HepG2 (cell line): ENCODE measurements around the gene GPC6. TPM values are rescaled to one million over a fixed set of nuclear protein-coding genes. Genes with fewer than 3 reads are reported as not detected.

Experiments
- ATAC-seq: fragments of 200-7000 bp; cut with Tn5 transposase; 3 replicates; pipeline ENCODE4 v1.9.1; 2020; ENCODE audit warnings: mild to moderate bottlenecking, moderate library complexity
- BruUV-seq: library from RNA; stranded (reverse); fragments of 400-500 nt; replicated peaks from 2 replicates; lab custom pipeline; 2021; lab: Mats Ljungman, UMichigan
- CTCF ChIA-PET: fragments of 300-600 bp; formaldehyde crosslinking; extraction: SDS; loops from one replicate; lab custom pipeline; 2021; ENCODE audit warnings: low total read pairs, inconsistent platforms, low intra/inter-chr PET ratio; lab: Yijun Ruan, JAX
- POLR2A ChIA-PET: fragments of 350-600 bp; sonication (Branson Sonifier 250); formaldehyde crosslinking; loops from one replicate; lab custom pipeline; 2020; ENCODE audit warnings: antibody characterized with exemption, inconsistent platforms; lab: Yijun Ruan, JAX
- DNase-seq: peaks from one replicate; pipeline ENCODE4 v3.0.0-alpha.2; 2015; ENCODE audit warnings: low spot score
- FAIRE-seq: peaks from 3 replicates; lab custom pipeline; 2011; peaks lifted over from hg19 to GRCh38; lab: Jason Lieb, UNC
- H2AFZ ChIP-seq: one replicate; pipeline ENCODE4 v1.6.1; 2011; ENCODE audit warnings: low read length, inconsistent platforms
- H3K27ac ChIP-seq: fragments of 300-600 bp; 3 replicates; pipeline ENCODE4 v1.8.0; 2011; ENCODE audit warnings: mixed run types, mild to moderate bottlenecking, mixed read lengths, low read length, inconsistent platforms; ENCODE audit not compliant: insufficient read depth; ENCODE audit errors: extremely low read length
- H3K27me3 ChIP-seq, 2 experiments: fragments of 200-600 bp in 1 of 2; 2 replicates in 1 of 2; 3 replicates in 1 of 2; pipeline versions ENCODE4 v1.6.0 to v1.8.0; 2011; ENCODE audit warnings: low read length in 2 of 2, mild to moderate bottlenecking in 2 of 2, moderate library complexity in 2 of 2, inconsistent platforms in 1 of 2; ENCODE audit not compliant: insufficient read depth in 2 of 2, control insufficient read depth in 1 of 2
- H3K36me3 ChIP-seq, 2 experiments: fragments of 200-600 bp in 1 of 2; replicated peaks in 1 of 2; 2 replicates in 1 of 2; 3 replicates in 1 of 2; pipeline versions ENCODE4 v1.5.1 to v1.8.0; 2011; ENCODE audit warnings: low read length in 2 of 2, inconsistent platforms in 1 of 2; ENCODE audit not compliant: insufficient read depth in 2 of 2, control insufficient read depth in 1 of 2
- H3K4me1 ChIP-seq: 2 replicates; pipeline ENCODE4 v1.5.1; 2012; ENCODE audit warnings: low read length, inconsistent platforms; ENCODE audit not compliant: insufficient read depth
- H3K4me2 ChIP-seq: 2 replicates; pipeline ENCODE4 v1.6.0; 2011; ENCODE audit warnings: low read depth, low read length, inconsistent platforms
- H3K4me3 ChIP-seq, 3 experiments: fragments of 200-600 bp in 1 of 3; sonication (generic), shearing (Covaris generic) in 1 of 3; replicated peaks in 1 of 3; 2 replicates each; pipeline ENCODE4 v1.5.1; 2011 to 2016; ENCODE audit warnings: low read length in 3 of 3, inconsistent platforms in 2 of 3, low read depth in 2 of 3, mild to moderate bottlenecking in 2 of 3, control low read depth in 1 of 3, mixed read lengths in 1 of 3; ENCODE audit not compliant: insufficient read depth in 1 of 3
- H3K79me2 ChIP-seq: one replicate; pipeline ENCODE4 v1.6.1; 2011; ENCODE audit warnings: low read length, inconsistent platforms; ENCODE audit not compliant: insufficient read depth
- H3K9ac ChIP-seq: 2 replicates; pipeline ENCODE4 v1.6.0; 2011; ENCODE audit warnings: mild to moderate bottlenecking, low read depth, low read length, inconsistent platforms; ENCODE audit not compliant: insufficient read depth
- H3K9me3 ChIP-seq: 2 replicates; pipeline ENCODE4 v1.5.1; 2012; ENCODE audit warnings: mild to moderate bottlenecking, low read length
- H4K20me1 ChIP-seq: 2 replicates; pipeline ENCODE4 v1.6.0; 2011; ENCODE audit warnings: inconsistent platforms, mild to moderate bottlenecking, low read length, moderate library complexity; ENCODE audit not compliant: insufficient read depth
- AKAP8 ChIP-seq: sonication (generic); formaldehyde crosslinking; IDR thresholded peaks from 2 replicates; pipeline ENCODE4 v1.5.1; 2020; ENCODE audit warnings: mild to moderate bottlenecking, missing genetic modification reagents
- DNMT3B ChIP-seq: conservative IDR thresholded peaks from 2 replicates; pipeline ENCODE4 v1.6.1; 2016; ENCODE audit warnings: missing biosample characterization, control low read depth
- FLYWCH1 ChIP-seq: sonication (generic); formaldehyde crosslinking; IDR thresholded peaks from 2 replicates; pipeline ENCODE4 v1.8.1; 2023; ENCODE audit warnings: mild to moderate bottlenecking, missing genetic modification reagents
- GABPB1 ChIP-seq: IDR thresholded peaks from 2 replicates; pipeline ENCODE4 v1.6.1; 2016; ENCODE audit warnings: mild to moderate bottlenecking, missing genetic modification reagents, moderate library complexity, missing compliant biosample characterization
- IKZF4 ChIP-seq: sonication (generic); formaldehyde crosslinking; IDR thresholded peaks from 2 replicates; pipeline ENCODE4 v1.5.1; 2020; ENCODE audit warnings: borderline replicate concordance, mild to moderate bottlenecking, low read depth, missing genetic modification reagents; ENCODE audit errors: not compliant biosample characterization
- JUNB ChIP-seq: sonication (generic); formaldehyde crosslinking; IDR thresholded peaks from 2 replicates; pipeline ENCODE4 v1.8.0; 2022; ENCODE audit warnings: missing genetic modification reagents, mild to moderate bottlenecking, borderline replicate concordance
- NR0B2 ChIP-seq: sonication (generic); formaldehyde crosslinking; IDR thresholded peaks from 2 replicates; pipeline ENCODE4 v1.4.0; 2020; ENCODE audit warnings: mild to moderate bottlenecking, missing genetic modification reagents
- SMAD9 ChIP-seq: sonication (generic); formaldehyde crosslinking; IDR thresholded peaks from 2 replicates; pipeline ENCODE4 v1.5.1; 2020; ENCODE audit warnings: mild to moderate bottlenecking, missing genetic modification reagents
- ZNF121 ChIP-seq: sonication (generic); formaldehyde crosslinking; IDR thresholded peaks from 2 replicates; pipeline ENCODE4 v1.5.0; 2020; ENCODE audit warnings: mild to moderate bottlenecking, missing genetic modification reagents
- ZNF441 ChIP-seq: sonication (generic); formaldehyde crosslinking; IDR thresholded peaks from 2 replicates; pipeline ENCODE4 v1.7.0; 2021; ENCODE audit warnings: missing genetic modification reagents, borderline replicate concordance
- ZNF598 ChIP-seq: sonication (generic); formaldehyde crosslinking; IDR thresholded peaks from 2 replicates; pipeline ENCODE4 v1.5.1; 2020; ENCODE audit warnings: mild to moderate bottlenecking, missing genetic modification reagents, borderline replicate concordance
- ZSCAN25 ChIP-seq: sonication (generic); formaldehyde crosslinking; IDR thresholded peaks from 2 replicates; pipeline ENCODE4 v1.8.0; 2022; ENCODE audit warnings: mild to moderate bottlenecking, missing genetic modification reagents
- WGBS: methylation state at CpG from one replicate; pipeline ENCODE4 v1.1.6; 2017; ENCODE audit warnings: low lambda C conversion rate; 5-methylcytosine and 5-hydroxymethylcytosine counted together
- in situ Hi-C: cut with HindIII; loops from 2 replicates; pipeline ENCODE4 v1.10.0; 2017; ENCODE audit warnings: low pct_unique_long_range_greater_than_20kb; ENCODE audit not compliant: extremely low pct_ligation_motif_present
- intact Hi-C: fragments of 100-400 bp; cut with micrococcal nuclease; formaldehyde crosslinking; loops from one replicate; pipeline ENCODE4 v1.10.0; 2022; ENCODE audit not compliant: unreplicated experiment
- polyA plus RNA-seq, 8 experiments: library from polyadenylated mRNA; depleted of rRNA in 3 of 8; stranded (reverse) in 7 of 8; unstranded in 1 of 8; fragments of >200 nt; fragmentation: Illumina TruSeq in 4 of 8; extraction: Trizol in 4 of 8; gene quantifications; 2 replicates each; pipeline versions ENCODE4 v1.2.1 to v1.2.3, GENCODE V29; 2011 to 2016; ENCODE audit warnings: low read depth in 4 of 8, missing spikeins in 1 of 8, mixed read lengths in 1 of 8; ENCODE audit not compliant: insufficient read depth in 1 of 8
- total RNA-seq, 5 experiments: library from RNA; depleted of rRNA; stranded (reverse); fragments of >200 nt; fragmentation: Illumina TruSeq; extraction: Trizol; gene quantifications; 2 replicates each; pipeline ENCODE4 v1.2.3, GENCODE V29; 2016; ENCODE audit warnings: low read depth in 1 of 5

GPC6 gene
- total and polyA plus RNA-seq, 2 of the 13 experiments (the other 11 are each of a cell fraction or from before 2014, with no cell fraction given), result 24.5 to 33.9 TPM

DNA sequence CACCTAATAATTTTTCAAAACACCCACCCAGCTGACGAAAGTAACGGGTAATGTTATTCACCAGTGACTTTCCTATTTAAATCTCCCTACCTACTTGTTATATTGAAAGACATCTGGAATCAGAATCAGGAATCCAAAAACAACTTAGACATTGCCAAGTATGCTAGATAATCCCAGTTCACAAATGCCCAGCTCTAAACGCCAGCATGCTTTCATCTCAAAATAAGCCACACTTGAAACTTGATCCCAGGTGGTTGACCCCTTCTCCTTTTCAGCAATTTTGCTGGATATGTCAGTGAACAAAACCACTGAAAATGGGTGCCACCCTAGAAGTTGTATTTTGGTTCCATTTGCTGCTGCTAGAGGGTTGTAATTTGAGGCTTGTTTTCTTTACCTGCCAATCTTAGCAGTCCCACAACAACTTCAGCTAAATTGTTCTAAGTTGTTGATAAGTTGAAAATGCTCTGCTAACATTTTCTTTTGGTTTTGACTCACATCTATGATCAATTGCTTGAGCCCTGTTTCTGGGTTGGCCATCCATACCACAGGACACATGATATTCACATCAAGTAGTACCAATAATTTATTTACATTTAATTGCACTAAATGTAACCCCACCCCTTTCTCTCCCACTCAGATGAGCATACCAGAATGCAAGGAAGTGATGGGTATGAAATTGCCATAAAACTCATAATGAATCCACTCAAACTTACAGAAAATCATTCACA lies 1186.4 kb downstream of the GPC6 start:
- Histone ChIP-seq H3K9me3 (no peaks in the 10 kb centered on the region), H3K27me3 (no peaks in the 10 kb centered on the region; a peak in 1 of 5 replicates), H4K20me1 (no peaks in the 10 kb centered on the region), H3K79me2 (no peaks in the 10 kb centered on the region), H3K27ac (no peak overlapping the region), H3K4me1 (peaks cover 8% of the 10 kb centered on the region), H3K4me2 (no peak overlapping the region), H3K36me3 (no peaks in the 10 kb centered on the region), H2AFZ (no peak overlapping the region), H3K9ac (no peak overlapping the region), H3K4me3 (no peak overlapping the region)
- TF ChIP-seq ZSCAN25 (CRISPR knock-in tag), result no peak
- TF ChIP-seq ZNF121 (CRISPR knock-in tag), result no peak
- TF ChIP-seq FLYWCH1 (CRISPR knock-in tag), result no peak
- TF ChIP-seq SMAD9 (CRISPR knock-in tag), result no peak
- TF ChIP-seq DNMT3B, result no peak
- TF ChIP-seq JUNB, result no peak
- no peak for TF ChIP-seq AKAP8 (CRISPR knock-in tag)
- TF ChIP-seq ZNF441 (CRISPR knock-in tag), result no peak
- no peak for TF ChIP-seq GABPB1 (CRISPR knock-in tag)
- TF ChIP-seq NR0B2, result no peak
- TF ChIP-seq IKZF4 (CRISPR knock-in tag), result no peak
- no peak for TF ChIP-seq ZNF598 (CRISPR knock-in tag)
- in situ Hi-C loops, result no loop called here
- ChIA-PET CTCF (no interaction called here), POLR2A (no interaction called here)
- intact Hi-C loops, result no loop called here
- DNase-seq, result no peak
- whole genome bisulfite sequencing, result 42% methylated on average over 3 of the region's 3 CpGs
- no peak for FAIRE-seq
- BruUV-seq, result no TSS peak
- ATAC-seq, result no peak
